K562 (cell line): Measurements from ENCODE around the gene NKIRAS1. TPM values are rescaled to one million over a fixed set of nuclear protein-coding genes. Genes with fewer than 3 reads are reported as not detected.

Experiments used
- BMI1 ChIP-seq: fragments of 150-350 bp; IDR thresholded peaks from 2 replicates; pipeline ENCODE4 v1.6.1; 2014; ENCODE audit warnings: low read length
- CBX3 ChIP-seq, 2 experiments: IDR thresholded peaks; 1 replicate in 1 of 2; 2 replicates in 1 of 2; pipeline ENCODE4 v1.6.1; 2012; ENCODE audit warnings: inconsistent platforms in 2 of 2, low read length in 2 of 2, borderline replicate concordance in 1 of 2, control low read depth in 1 of 2
- CBX5 ChIP-seq: IDR thresholded peaks from 2 replicates; pipeline ENCODE4 v1.6.1; 2014; ENCODE audit warnings: low read depth, borderline replicate concordance
- FOXK2 ChIP-seq, 2 experiments: fragments of 450-650 bp; IDR thresholded peaks in 1 of 2; conservative IDR thresholded peaks in 1 of 2; 2 replicates each; pipeline ENCODE4 v1.6.1; 2016; ENCODE audit warnings: low read depth in 2 of 2, mild to moderate bottlenecking in 1 of 2
- HNRNPL ChIP-seq: fragments of 200-400 bp; formaldehyde crosslinking; IDR thresholded peaks from 2 replicates; pipeline ENCODE4 v1.6.1; 2017; ENCODE audit warnings: low read depth, mild to moderate bottlenecking, low read length
- MAFK ChIP-seq: IDR thresholded peaks from 2 replicates; pipeline ENCODE4 v1.6.1; 2011; ENCODE audit warnings: low read length, improper control_type of control experiment
- MIER1 ChIP-seq: fragments of 450-650 bp; IDR thresholded peaks from 2 replicates; pipeline ENCODE4 v1.6.1; 2016; ENCODE audit warnings: antibody characterized with exemption, mild to moderate bottlenecking, low read depth
- MYC ChIP-seq, 2 experiments: fragments of 250-450 bp in 1 of 2; sonication (Bioruptor Pico) in 1 of 2; IDR thresholded peaks; 2 replicates each; pipeline versions ENCODE4 v1.5.1 to v1.6.1; 2012 to 2021; ENCODE audit warnings: low read depth in 2 of 2, borderline replicate concordance in 1 of 2, improper control_type of control experiment in 1 of 2, low read length in 1 of 2, mild to moderate bottlenecking in 1 of 2, moderate library complexity in 1 of 2
- SMAD1 ChIP-seq: fragments of 150-350 bp; IDR thresholded peaks from 2 replicates; pipeline ENCODE4 v1.6.1; 2014; ENCODE audit warnings: low read length, low read depth; ENCODE audit not compliant: partially characterized antibody
- STAT5A ChIP-seq: IDR thresholded peaks from 2 replicates; pipeline ENCODE4 v1.6.1; 2012; ENCODE audit warnings: low read length, inconsistent platforms, borderline replicate concordance
- ZBTB17 ChIP-seq: fragments of 450-650 bp; formaldehyde crosslinking; IDR thresholded peaks from 2 replicates; pipeline ENCODE4 v1.4.0; 2020; ENCODE audit warnings: mild to moderate bottlenecking
- ZC3H11A ChIP-seq: IDR thresholded peaks from 2 replicates; pipeline ENCODE4 v1.6.1; 2012; ENCODE audit warnings: low read depth, low read length, improper control_type of control experiment
- ZFX ChIP-seq: sonication (generic); formaldehyde crosslinking; IDR thresholded peaks from 2 replicates; pipeline ENCODE4 v1.8.0; 2022; ENCODE audit warnings: mild to moderate bottlenecking, missing genetic modification reagents, moderate library complexity
- ZKSCAN8 ChIP-seq: fragments of 200-800 bp; sonication (Bioruptor generic); IDR thresholded peaks from 2 replicates; pipeline ENCODE4 v1.6.1; 2016; ENCODE audit warnings: missing genetic modification characterization, missing compliant biosample characterization
- ZNF184 ChIP-seq: sonication (generic); formaldehyde crosslinking; IDR thresholded peaks from 2 replicates; pipeline ENCODE4 v1.5.0; 2020; ENCODE audit warnings: missing genetic modification reagents
- ZNF316 ChIP-seq: fragments of 450-650 bp; IDR thresholded peaks from 2 replicates; pipeline ENCODE4 v1.6.1; 2016
- ZNF785 ChIP-seq: fragments of 250-450 bp; sonication (Bioruptor Pico); IDR thresholded peaks from 2 replicates; pipeline ENCODE4 v1.4.0; 2020; ENCODE audit warnings: mild to moderate bottlenecking
- polyA plus RNA-seq, 8 experiments: library from polyadenylated mRNA; depleted of rRNA in 4 of 8; stranded (reverse) in 5 of 8; unstranded in 3 of 8; fragments of >200 nt; fragmentation: Nextera tagmentation in 2 of 8; fragmentation: Illumina TruSeq in 1 of 8; extraction: Ambion mirVana in 2 of 8; extraction: Trizol in 1 of 8; gene quantifications; 2 replicates each; pipeline versions ENCODE4 v1.2.1 to v1.2.3, GENCODE V29; 2011 to 2014; ENCODE audit warnings: inconsistent platforms in 1 of 8, missing spikeins in 1 of 8
- total RNA-seq, 7 experiments: library from RNA; depleted of rRNA in 6 of 7; stranded (reverse); fragments of >200 nt in 6 of 7; fragmentation: Illumina TruSeq in 2 of 7; extraction: Trizol in 2 of 7; gene quantifications; 2 replicates each; pipeline versions ENCODE4 v1.2.1 to v1.2.3, GENCODE V29; 2011 to 2021; ENCODE audit warnings: low replicate concordance in 1 of 7
- TF ChIP-seq, protein P1 (sequence below): fragments of 450-650 bp; IDR thresholded peaks from 2 replicates; pipeline ENCODE4 v1.6.1; 2017; ENCODE audit warnings: antibody characterized with exemption, mild to moderate bottlenecking
- TF ChIP-seq, protein P2 (sequence below): fragments of 250-450 bp; sonication (Bioruptor Pico); IDR thresholded peaks from 2 replicates; pipeline ENCODE4 v1.4.0; 2020
- TF ChIP-seq, protein P3 (sequence below): fragments of 250-450 bp; sonication (Bioruptor Pico); IDR thresholded peaks from 2 replicates; pipeline ENCODE4 v1.8.0; 2021; ENCODE audit warnings: moderate library complexity, mild to moderate bottlenecking, inconsistent platforms
- TF ChIP-seq, protein P4 (sequence below): IDR thresholded peaks from 3 replicates; pipeline ENCODE4 v1.6.1; 2011; ENCODE audit warnings: borderline replicate concordance, mild to moderate bottlenecking; ENCODE audit not compliant: insufficient read length, insufficient read depth
- TF ChIP-seq, protein P5 (sequence below): fragments of 450-650 bp; IDR thresholded peaks from 2 replicates; pipeline ENCODE4 v1.6.1; 2018; ENCODE audit warnings: mild to moderate bottlenecking, low read depth; ENCODE audit not compliant: partially characterized antibody

The NKIRAS1 gene
- total and polyA plus RNA-seq, 9 of the 15 experiments (the other 6 are each of a cell fraction or from before 2014, with no cell fraction given): 5.1 to 10.3 (median 6.3) TPM

DNA sequence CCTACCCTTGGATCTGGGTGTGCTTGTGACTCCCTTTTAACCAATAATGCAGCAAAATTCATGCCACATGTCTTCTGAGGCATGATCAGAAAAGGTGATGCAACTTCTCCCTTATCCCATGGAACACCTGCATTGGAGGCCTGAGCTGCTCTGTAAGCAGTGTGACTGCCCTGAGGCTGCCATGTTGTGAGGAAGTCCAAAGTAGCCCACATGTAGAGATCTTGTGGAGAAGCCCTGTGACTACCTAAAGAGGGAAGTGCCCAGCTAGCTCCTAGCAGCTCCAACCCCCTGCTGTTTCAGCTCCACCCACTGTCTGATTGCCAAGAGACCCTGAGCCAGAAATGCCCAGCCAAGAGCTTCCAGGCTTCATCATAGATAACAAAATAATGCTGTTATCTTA, 21.9 kb upstream of the NKIRAS1 start (continued):
- TF ChIP-seq, protein P1, sequence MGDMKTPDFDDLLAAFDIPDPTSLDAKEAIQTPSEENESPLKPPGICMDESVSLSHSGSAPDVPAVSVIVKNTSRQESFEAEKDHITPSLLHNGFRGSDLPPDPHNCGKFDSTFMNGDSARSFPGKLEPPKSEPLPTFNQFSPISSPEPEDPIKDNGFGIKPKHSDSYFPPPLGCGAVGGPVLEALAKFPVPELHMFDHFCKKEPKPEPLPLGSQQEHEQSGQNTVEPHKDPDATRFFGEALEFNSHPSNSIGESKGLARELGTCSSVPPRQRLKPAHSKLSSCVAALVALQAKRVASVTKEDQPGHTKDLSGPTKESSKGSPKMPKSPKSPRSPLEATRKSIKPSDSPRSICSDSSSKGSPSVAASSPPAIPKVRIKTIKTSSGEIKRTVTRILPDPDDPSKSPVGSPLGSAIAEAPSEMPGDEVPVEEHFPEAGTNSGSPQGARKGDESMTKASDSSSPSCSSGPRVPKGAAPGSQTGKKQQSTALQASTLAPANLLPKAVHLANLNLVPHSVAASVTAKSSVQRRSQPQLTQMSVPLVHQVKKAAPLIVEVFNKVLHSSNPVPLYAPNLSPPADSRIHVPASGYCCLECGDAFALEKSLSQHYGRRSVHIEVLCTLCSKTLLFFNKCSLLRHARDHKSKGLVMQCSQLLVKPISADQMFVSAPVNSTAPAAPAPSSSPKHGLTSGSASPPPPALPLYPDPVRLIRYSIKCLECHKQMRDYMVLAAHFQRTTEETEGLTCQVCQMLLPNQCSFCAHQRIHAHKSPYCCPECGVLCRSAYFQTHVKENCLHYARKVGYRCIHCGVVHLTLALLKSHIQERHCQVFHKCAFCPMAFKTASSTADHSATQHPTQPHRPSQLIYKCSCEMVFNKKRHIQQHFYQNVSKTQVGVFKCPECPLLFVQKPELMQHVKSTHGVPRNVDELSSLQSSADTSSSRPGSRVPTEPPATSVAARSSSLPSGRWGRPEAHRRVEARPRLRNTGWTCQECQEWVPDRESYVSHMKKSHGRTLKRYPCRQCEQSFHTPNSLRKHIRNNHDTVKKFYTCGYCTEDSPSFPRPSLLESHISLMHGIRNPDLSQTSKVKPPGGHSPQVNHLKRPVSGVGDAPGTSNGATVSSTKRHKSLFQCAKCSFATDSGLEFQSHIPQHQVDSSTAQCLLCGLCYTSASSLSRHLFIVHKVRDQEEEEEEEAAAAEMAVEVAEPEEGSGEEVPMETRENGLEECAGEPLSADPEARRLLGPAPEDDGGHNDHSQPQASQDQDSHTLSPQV: 0 out of 2 replicates have a peak, but pooled peaks have one; percentile 29
- TF ChIP-seq, protein P2, sequence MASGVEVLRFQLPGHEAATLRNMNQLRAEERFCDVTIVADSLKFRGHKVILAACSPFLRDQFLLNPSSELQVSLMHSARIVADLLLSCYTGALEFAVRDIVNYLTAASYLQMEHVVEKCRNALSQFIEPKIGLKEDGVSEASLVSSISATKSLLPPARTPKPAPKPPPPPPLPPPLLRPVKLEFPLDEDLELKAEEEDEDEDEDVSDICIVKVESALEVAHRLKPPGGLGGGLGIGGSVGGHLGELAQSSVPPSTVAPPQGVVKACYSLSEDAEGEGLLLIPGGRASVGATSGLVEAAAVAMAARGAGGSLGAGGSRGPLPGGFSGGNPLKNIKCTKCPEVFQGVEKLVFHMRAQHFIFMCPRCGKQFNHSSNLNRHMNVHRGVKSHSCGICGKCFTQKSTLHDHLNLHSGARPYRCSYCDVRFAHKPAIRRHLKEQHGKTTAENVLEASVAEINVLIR (CRISPR knock-in tag): no peak
- peak; percentile 10; the same call in 1 of the 2 replicates for TF ChIP-seq STAT5A
- TF ChIP-seq, protein P3, sequence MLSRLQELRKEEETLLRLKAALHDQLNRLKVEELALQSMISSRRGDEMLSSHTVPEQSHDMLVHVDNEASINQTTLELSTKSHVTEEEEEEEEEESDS (CRISPR knock-in tag): no peak
- peak in 1 of 2 experiments; percentile 81; a peak in 1 of 3 replicates for TF ChIP-seq CBX3 (IDR thresholded peaks at IDR 0.05; ENCODE audit: borderline replicate concordance in 1 of 2, low read length in 2 of 2)
- TF ChIP-seq SMAD1: no peak
- TF ChIP-seq, protein P4, sequence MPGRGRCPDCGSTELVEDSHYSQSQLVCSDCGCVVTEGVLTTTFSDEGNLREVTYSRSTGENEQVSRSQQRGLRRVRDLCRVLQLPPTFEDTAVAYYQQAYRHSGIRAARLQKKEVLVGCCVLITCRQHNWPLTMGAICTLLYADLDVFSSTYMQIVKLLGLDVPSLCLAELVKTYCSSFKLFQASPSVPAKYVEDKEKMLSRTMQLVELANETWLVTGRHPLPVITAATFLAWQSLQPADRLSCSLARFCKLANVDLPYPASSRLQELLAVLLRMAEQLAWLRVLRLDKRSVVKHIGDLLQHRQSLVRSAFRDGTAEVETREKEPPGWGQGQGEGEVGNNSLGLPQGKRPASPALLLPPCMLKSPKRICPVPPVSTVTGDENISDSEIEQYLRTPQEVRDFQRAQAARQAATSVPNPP: no peak
- no peak for TF ChIP-seq MIER1
- no peak for TF ChIP-seq HNRNPL
- TF ChIP-seq, protein P5, sequence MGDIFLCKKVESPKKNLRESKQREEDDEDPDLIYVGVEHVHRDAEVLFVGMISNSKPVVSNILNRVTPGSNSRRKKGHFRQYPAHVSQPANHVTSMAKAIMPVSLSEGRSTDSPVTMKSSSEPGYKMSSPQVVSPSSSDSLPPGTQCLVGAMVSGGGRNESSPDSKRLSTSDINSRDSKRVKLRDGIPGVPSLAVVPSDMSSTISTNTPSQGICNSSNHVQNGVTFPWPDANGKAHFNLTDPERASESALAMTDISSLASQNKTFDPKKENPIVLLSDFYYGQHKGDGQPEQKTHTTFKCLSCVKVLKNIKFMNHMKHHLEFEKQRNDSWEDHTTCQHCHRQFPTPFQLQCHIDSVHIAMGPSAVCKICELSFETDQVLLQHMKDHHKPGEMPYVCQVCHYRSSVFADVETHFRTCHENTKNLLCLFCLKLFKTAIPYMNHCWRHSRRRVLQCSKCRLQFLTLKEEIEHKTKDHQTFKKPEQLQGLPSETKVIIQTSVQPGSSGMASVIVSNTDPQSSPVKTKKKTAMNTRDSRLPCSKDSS: no peak
- no peak for TF ChIP-seq ZNF785 (CRISPR knock-in tag)
- no peak for TF ChIP-seq ZNF316
- TF ChIP-seq MAFK: no peak
- no peak for TF ChIP-seq BMI1
- TF ChIP-seq MYC (IDR thresholded peaks at IDR 0.05; ENCODE audit: low read depth, low read length): peak; percentile 73; the same call in 1 of the 2 replicates
- no peak for TF ChIP-seq MYC (CRISPR knock-in tag; IDR thresholded peaks at IDR 0.05; ENCODE audit: borderline replicate concordance, low read depth)
- TF ChIP-seq ZC3H11A: no peak
- no peak for TF ChIP-seq ZFX (CRISPR knock-in tag)
- no peak for TF ChIP-seq FOXK2 (conservative IDR thresholded peaks at IDR 0.05 in 1 of 2, IDR thresholded peaks at IDR 0.05 in 1 of 2; ENCODE audit: low read depth in 2 of 2)
- TF ChIP-seq CBX5: no peak
- no peak for TF ChIP-seq ZBTB17
- TF ChIP-seq ZKSCAN8: no peak
- no peak for TF ChIP-seq ZNF184 (CRISPR knock-in tag)
